ENCODE results near the gene ANXA8.
"Not testable (repeated sequence)": the region's sequence is repeated elsewhere in the genome, so short reads cannot be mapped to it uniquely, and the experiment has no call there.

ANXA8 gene

GRCh38 chr10:47465216-47465917 is 18.5 kb downstream of the ANXA8 start:
- not testable (repeated sequence) for DNase-seq (ENCODE audit: low read depth in 2 of 2)

DNA sequence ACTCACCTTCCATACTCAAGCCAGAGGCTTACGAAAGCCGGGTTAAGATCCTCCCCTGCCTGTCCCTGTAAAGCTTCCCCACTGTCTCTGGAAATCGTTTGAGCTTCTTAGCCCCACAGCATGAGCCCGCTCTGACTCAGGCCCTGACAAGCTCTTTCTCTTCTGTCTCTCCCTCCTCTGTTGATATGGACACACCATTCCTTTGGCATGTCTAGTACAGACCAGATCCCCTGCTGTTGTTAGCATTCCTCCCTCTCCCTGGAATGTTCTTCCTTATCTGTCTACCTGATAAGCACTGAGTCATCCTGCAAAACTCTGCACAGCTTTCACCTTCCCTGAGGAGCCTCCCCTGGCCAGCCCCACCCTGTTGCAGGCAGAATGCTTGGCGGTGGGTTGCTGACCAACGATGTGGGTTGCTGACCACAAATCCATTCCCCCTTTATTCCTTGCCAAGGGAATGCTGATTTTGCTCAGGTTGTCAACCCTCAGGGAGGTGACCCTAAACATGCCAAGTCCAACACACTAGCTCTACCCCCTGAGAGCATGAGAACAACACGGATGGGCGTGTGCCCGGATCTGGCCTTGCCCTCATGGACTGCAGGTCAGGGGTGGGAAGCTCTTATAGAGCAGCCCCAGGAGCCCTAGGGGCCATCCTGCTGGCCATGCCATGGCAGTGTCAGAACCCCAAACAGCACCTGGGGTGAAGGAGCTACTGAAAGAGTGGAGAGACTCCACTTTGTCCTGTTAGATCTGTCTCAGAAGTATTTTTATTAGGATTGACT is 21.1 kb downstream of the ANXA8 start:
- DNase-seq (ENCODE audit: low read depth in 2 of 2), result not testable (repeated sequence)

DNA sequence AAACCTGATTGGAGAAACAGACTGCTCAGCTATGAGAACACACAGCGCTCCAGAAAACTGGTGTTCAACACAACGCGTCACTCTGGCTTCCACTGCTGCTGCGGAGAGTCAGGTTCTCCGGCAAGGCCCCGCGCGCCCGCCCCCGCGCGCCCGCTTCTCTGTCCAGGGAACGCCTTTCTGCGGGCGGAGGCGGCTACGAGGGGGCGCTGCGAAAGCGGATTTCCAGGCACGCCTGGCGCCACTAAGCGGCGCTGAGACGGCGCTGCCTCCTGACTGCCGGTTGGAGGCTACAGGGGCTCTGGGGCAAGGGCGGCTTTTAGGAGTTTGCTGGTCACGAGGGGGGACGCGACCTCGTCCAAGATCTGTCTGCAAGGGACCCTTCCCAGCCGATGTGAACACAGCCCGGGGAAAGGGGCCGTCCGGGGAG is 22.6 kb downstream of the ANXA8 start:
- DNase-seq (ENCODE audit: low read depth in 2 of 2), result not testable (repeated sequence)

- DNase-seq (ENCODE audit: low read depth in 2 of 2), result no peak
Observed at GRCh38 chr10:47458466-47459154, 25.3 kb downstream of the ANXA8 start.

GRCh38 chr10:47457826-47458225 is 26.1 kb downstream of the ANXA8 start:
- DNase-seq (ENCODE audit: low read depth in 2 of 2), result no peak

GRCh38 chr10:47457528-47457820 is 26.4 kb downstream of the ANXA8 start:
- DNase-seq (ENCODE audit: low read depth in 2 of 2), result no peak

DNA sequence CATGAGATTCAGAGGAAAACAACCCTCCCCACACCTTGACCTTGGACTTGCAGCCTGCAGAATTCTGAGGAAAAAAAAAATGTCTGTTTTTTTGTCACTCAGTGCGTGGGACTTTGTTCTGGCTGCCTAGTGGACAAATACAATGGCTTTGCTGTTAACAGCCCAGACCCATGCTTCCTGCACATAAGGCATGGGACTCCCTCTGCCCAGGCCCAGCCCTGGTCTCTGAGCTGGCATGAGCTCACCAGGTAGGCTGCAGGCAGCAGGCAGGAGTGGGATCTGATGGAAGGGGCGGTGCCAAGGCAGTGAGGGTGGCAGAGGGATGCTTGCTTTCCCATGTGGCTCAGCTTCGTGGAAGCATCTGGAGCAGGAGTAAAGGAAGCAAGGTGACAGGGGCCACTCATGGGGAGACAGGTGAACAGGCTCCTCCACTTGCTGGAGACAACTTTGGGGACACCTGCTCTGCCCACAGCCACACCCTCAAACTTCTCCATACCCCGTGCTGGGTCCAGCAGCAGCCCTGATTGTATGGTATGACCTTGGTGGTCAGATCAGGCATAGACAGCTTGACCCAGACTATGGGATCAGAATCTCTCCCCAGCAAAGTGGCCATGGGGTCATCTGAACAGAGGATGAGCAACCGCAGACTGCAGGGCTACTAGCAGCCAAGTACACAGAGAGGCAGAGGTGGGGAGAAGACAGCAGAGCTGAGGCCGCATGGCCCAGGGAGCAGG is 27.0 kb downstream of the ANXA8 start:
- DNase-seq (ENCODE audit: low read depth in 2 of 2), result no peak

DNA sequence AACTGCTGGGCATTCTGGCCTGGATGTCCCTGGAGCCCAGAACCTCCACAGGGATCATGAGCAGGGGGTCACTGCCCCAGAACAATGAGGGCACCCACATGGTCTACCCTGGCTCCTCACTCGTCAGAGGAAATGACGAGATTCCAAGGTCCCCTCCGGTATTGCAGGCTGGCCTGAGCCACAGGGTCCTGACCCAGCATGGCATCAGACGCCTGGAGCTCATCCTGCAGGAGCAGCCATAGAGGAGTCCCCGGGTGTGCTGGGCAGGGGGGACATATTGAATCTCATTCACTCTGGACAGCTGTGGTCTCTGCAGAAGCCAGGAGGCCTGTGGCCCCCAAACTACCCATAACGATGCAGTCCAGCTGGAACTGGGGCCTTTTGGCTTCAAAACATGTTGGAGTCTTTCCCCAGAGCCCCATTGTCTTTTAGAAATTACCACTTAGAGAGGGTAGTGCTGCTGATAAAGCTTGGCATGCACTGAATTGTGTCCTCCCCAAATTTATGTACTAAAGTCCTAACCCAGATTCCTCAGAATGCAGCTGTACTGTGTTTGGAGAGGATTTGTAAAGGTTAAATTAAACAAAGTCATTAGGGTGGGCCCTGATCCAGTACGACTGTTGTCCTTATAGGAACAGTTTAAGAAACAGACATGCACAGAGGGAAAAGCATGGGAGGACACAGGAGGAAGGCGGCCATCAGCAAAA is 27.7 kb downstream of the ANXA8 start:
- no peak for DNase-seq (ENCODE audit: low read depth in 2 of 2)

- not testable (repeated sequence) for DNase-seq (ENCODE audit: low read depth in 2 of 2)
Observed at GRCh38 chr10:47455350-47456078, 28.4 kb downstream of the ANXA8 start.

DNA sequence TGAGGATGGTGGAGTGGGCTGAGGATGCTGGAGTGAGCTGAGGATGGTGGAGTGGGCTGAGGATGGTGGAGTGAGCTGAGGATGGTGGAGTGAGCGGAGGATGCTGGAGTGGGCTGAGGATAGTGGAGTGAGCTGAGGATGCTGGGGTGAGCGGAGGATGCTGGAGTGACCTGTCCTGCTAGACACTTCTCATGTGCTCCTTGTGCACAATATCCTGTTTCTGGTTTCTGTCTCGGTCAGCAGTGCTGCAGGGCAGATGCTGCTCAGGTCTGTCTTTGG is 29.2 kb downstream of the ANXA8 start:
- DNase-seq (ENCODE audit: low read depth in 2 of 2), result no peak

GRCh38 chr10:47454008-47454779 is 29.7 kb downstream of the ANXA8 start:
- no peak for DNase-seq (ENCODE audit: low read depth in 2 of 2)

DNA sequence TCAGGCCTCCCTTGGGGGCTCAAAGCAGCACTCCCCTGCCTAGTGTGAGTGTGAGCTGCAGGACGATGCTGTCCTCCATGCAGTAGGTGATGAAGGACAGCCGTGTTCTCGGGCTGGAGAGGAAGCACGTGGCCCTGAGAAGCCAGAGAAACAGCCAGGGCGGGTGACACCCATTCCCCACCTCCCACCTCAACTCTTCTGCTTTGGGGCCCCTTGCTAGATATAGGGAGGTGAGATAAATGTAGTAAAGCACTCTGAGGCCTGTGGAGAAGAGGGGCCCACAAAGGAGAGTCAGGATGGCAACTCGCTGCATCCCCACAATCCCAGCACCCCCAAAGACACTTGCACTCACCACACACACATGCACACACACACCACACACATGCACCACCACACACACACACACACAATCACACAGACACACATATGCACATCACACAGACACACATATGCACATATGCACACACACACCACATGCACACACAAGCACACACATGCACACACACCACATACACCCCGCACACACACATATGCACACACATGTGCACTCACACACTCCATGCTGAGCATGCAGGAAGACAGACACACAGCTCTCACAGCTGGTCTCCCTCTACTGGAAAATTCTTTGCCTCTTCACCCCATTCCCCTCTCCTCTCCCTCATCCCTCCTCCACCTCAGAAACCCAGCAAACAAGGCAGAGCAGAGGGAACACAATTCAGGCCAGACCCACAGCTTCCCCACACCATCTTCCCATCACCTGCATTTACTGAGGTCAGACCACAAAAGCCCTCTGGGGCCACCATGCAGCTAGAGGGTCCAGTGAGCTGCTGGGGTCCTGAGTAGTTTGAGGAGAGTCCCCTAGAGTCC is 30.5 kb downstream of the ANXA8 start:
- no peak for DNase-seq (ENCODE audit: low read depth in 2 of 2)

DNA sequence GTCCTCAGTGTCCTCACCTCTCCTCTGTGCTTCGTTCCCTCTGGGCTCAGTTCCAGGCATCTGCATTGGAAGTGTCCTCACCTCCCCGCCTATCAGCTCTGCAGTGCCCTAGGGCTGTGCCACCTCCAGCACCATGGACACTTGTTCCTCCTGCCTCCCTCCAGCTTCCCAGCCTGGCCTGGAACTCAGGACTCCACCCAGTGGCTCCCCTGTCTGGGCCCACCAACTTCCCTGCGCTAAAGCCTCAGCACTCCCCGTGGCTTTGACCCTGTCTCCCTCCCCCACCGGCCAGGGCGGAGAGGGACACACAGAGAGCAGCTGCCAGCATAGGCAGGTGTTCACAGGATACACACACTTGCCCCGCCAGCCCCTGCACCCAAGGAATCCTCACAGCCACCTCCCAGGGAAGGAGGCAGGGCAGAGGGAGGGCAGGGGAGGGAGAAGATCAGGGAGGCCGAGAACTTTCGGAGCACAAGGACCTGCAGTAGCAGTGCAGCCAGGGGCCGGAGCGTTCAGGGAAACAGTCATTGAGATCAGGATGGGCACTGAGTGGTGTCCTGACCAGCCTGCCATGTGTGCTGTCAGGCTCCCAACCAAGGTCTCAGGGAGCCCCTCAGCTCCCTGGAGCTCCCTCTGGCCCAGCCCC is 31.3 kb downstream of the ANXA8 start:
- no peak for DNase-seq (ENCODE audit: low read depth in 2 of 2)

DNA sequence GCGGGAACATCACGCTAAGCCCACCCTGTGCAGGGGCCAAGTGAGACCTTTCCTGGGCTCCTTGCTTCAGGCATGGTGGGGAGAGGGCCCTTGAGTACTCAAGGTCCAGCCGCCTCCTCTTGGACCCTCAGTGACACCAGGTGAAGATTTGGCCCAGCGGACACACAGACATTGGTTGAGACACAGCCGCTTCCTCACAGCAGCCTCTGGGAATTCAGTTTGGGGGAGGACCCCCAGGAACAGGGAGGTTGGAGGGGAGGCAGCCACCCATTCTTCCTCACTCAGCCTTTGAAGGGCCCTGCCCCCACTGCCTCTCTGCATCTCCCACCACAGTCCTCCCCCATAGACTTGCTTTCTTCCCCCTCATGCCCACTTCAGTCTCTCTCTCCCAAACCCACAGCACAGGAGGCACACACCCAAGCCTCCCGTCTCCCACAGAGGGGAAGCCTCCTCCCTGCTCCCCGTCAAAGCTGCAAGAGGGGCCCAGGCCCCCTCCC is 31.9 kb downstream of the ANXA8 start:
- no peak for DNase-seq (ENCODE audit: low read depth in 2 of 2)

- no peak for DNase-seq (ENCODE audit: low read depth in 2 of 2)
Observed at GRCh38 chr10:47451273-47451997, 32.5 kb downstream of the ANXA8 start.

DNA sequence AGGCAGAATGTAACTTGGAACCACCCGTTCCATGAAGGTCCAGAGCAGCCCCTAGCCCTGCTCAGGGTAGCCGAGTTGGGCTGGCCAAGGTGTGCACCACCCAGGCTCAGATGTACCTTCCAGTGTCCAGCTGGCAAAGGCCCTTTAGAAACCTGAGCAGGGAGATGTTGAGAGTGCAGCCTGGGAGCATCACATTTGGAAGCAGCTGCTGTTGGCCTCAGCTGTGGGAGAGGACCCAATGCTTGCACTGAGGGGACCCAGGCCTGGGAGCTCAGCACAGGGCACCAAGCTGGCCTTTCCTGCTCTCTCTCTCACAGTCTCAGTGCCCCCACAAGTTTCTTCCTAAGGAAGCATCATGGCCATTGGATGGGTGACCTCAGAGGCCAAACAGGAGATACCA is 33.5 kb downstream of the ANXA8 start:
- DNase-seq (ENCODE audit: low read depth in 2 of 2), result no peak

- DNase-seq (ENCODE audit: low read depth in 2 of 2), result no peak
Observed at GRCh38 chr10:47449979-47450378, 33.9 kb downstream of the ANXA8 start.

Data from stimulated activated CD4-positive, alpha-beta T cell treated with anti-CD3 and anti-CD28 coated beads, Interleukin-15, amount 100 ng/mL, for 48 hours (primary cell).